Measurements from ENCODE around the gene SHC2. TPM values are rescaled to one million over a fixed set of nuclear protein-coding genes. Genes with fewer than 3 reads are reported as not detected.

The SHC2 gene
- total and polyA plus RNA-seq, 9 of the 15 experiments (the other 6 are each of a cell fraction or from before 2014, with no cell fraction given) = 0.14 to 0.36 (median 0.17) TPM; not detected in 5

GRCh38 chr19:425056-425455, 35.8 kb downstream of the SHC2 start (continued):
- TF ChIP-seq ASH1L (IDR thresholded peaks at IDR 0.05; ENCODE audit: borderline replicate concordance, low read depth, partially characterized antibody) = no peak
- no peak for TF ChIP-seq ZNF780A (CRISPR knock-in tag; IDR thresholded peaks at IDR 0.05)

- Histone ChIP-seq H3K27me3 (ENCODE audit: control insufficient read depth in 2 of 2, insufficient read depth in 2 of 2, low read length in 2 of 2) (peaks cover 14 to 61% of the 10 kb centered on the region in 2 experiments; a peak in 4 of 5 replicates), H3K4me2 (ENCODE audit: insufficient read depth, low read length) (no peak overlapping the region), H4K20me1 (replicated peaks; ENCODE audit: control insufficient read depth, insufficient read depth, low read length) (peaks cover 4% of the 10 kb centered on the region; the same call in 1 of the 2 replicates), H3K9me3 (replicated peaks; ENCODE audit: control insufficient read depth, insufficient read depth, low read depth, low read length) (no peaks in the 10 kb centered on the region; the same call in 1 of the 2 replicates), H3K4me3 (no peak overlapping the region), H2AFZ (ENCODE audit: low read depth, low read length) (no peak overlapping the region), H3K36me3 (ENCODE audit: control insufficient read depth, insufficient read depth, low read length) (no peaks in the 10 kb centered on the region), H3K9ac (ENCODE audit: insufficient read depth in 1 of 2, low read depth in 2 of 2, low read length in 2 of 2) (no peak overlapping the region), H3K9me1 (ENCODE audit: control insufficient read depth, insufficient read depth, low read length) (no peaks in the 10 kb centered on the region), H3K27ac (ENCODE audit: extremely low read depth, low read depth, low read length) (no peak overlapping the region), H3K4me1 (replicated peaks in 1 of 2; ENCODE audit: control insufficient read depth in 2 of 2, insufficient read depth in 2 of 2, low read length in 2 of 2) (peaks cover 0 to 19% of the 10 kb centered on the region in 2 experiments; a peak in 1 of 5 replicates), H3K79me2 (ENCODE audit: control insufficient read depth, insufficient read depth, low read length) (no peaks in the 10 kb centered on the region)
- intact Hi-C loops (cut with micrococcal nuclease) = no loop called here
- 24% methylated on average over 15 of the region's 15 CpGs for WGBS (ENCODE audit: insufficient coverage, low coverage, missing lambda C conversion rate)
- no TSS peak for BruUV-seq (replicated peaks)
- no peak for DNase-seq (ENCODE audit: extremely low read depth in 1 of 4, low spot score in 3 of 4)
- no peak for ATAC-seq
- CTCF ChIA-PET (ENCODE audit: low intra/inter-chr PET ratio) = no interaction called here
- FAIRE-seq = no peak
- in situ Hi-C loops (cut with MboI) = no loop called here
- POLR2A ChIA-PET = no interaction called here
- no peak for TF ChIP-seq ARID1B (IDR thresholded peaks at IDR 0.05)
- no peak for TF ChIP-seq GABPA (tag; conservative IDR thresholded peaks at IDR 0.05; ENCODE audit: low read depth)
- no peak for TF ChIP-seq THAP7 (CRISPR knock-in tag; IDR thresholded peaks at IDR 0.05)
- TF ChIP-seq ZNF589 (CRISPR knock-in tag; IDR thresholded peaks at IDR 0.05; ENCODE audit: low read depth) = no peak
- no peak for TF ChIP-seq KAT2B (IDR thresholded peaks at IDR 0.05; ENCODE audit: low read depth, low read length)
- TF ChIP-seq POLR3A (IDR thresholded peaks at IDR 0.05; ENCODE audit: borderline replicate concordance, extremely low read depth, insufficient read depth, insufficient read length) = no peak
- no peak for TF ChIP-seq ZNF174 (CRISPR knock-in tag; IDR thresholded peaks at IDR 0.05)
- no peak for TF ChIP-seq EGR1 (conservative IDR thresholded peaks at IDR 0.05)
- TF ChIP-seq NRF1 (conservative IDR thresholded peaks at IDR 0.05 in 1 of 2, IDR thresholded peaks at IDR 0.05 in 1 of 2) = no peak
- no peak for TF ChIP-seq DNMT1 (IDR thresholded peaks at IDR 0.05)
- no peak for TF ChIP-seq HDAC1 (IDR thresholded peaks at IDR 0.05)
- TF ChIP-seq BHLHE40 (IDR thresholded peaks at IDR 0.05; ENCODE audit: low read length) = no peak
- no peak for TF ChIP-seq RNF2 (IDR thresholded peaks at IDR 0.05)
- TF ChIP-seq L3MBTL2 (IDR thresholded peaks at IDR 0.05) = no peak
- TF ChIP-seq TAF1 (IDR thresholded peaks at IDR 0.05; ENCODE audit: control insufficient read depth, extremely low read depth, insufficient read depth, low read length, severe bottlenecking) = no peak
- TF ChIP-seq ZNF311 (CRISPR knock-in tag; IDR thresholded peaks at IDR 0.05) = no peak
- TF ChIP-seq PBX2 (CRISPR knock-in tag; IDR thresholded peaks at IDR 0.05; ENCODE audit: low read depth) = no peak
- no peak for TF ChIP-seq PBX2 (tag; conservative IDR thresholded peaks at IDR 0.05; ENCODE audit: low read depth)
- TF ChIP-seq CAMTA2 (CRISPR knock-in tag; conservative IDR thresholded peaks at IDR 0.05) = no peak
Measured at GRCh38 chr19:424546-424945, 36.3 kb downstream of the SHC2 start.

Data from K562 (cell line).